Measurements from ENCODE around the gene AMBRA1.

DNA sequence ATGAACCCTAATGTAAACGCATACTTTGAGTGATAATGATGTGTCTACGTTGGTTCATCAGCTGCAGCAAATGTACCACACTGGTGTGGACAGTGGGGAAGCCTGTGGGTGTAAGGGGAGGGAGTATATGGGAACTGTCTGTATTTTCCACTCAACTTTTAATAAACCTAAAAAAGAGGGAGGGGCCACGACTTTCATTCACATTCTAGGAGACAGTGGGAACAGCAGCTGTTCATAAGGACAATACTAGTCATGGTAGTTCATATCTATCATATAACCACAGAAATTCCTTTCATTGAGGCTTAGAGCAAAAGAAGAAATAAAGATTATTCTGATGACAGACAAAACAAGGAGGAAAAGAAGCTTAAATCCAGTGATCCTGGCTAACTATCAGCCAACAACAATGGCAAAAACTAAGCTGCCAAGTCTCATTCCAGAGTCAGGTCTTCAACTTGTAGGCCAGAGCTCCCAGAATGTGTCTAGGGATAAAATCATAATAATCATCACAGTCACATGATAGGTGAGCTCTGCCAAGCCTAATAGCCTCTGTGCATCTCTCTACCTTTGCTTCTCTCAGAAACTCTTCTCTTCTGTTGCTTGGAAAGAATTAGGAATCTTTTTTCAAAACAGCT, 142.9 kb downstream of the AMBRA1 start:
- TF ChIP-seq, protein P1, sequence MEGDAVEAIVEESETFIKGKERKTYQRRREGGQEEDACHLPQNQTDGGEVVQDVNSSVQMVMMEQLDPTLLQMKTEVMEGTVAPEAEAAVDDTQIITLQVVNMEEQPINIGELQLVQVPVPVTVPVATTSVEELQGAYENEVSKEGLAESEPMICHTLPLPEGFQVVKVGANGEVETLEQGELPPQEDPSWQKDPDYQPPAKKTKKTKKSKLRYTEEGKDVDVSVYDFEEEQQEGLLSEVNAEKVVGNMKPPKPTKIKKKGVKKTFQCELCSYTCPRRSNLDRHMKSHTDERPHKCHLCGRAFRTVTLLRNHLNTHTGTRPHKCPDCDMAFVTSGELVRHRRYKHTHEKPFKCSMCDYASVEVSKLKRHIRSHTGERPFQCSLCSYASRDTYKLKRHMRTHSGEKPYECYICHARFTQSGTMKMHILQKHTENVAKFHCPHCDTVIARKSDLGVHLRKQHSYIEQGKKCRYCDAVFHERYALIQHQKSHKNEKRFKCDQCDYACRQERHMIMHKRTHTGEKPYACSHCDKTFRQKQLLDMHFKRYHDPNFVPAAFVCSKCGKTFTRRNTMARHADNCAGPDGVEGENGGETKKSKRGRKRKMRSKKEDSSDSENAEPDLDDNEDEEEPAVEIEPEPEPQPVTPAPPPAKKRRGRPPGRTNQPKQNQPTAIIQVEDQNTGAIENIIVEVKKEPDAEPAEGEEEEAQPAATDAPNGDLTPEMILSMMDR (conservative IDR thresholded peaks at IDR 0.05 in 1 of 2, IDR thresholded peaks at IDR 0.05 in 1 of 2; ENCODE audit: extremely low read depth in 1 of 2, insufficient read depth in 1 of 2, low read depth in 1 of 2, low read length in 2 of 2): no peak
- TF ChIP-seq EZH2 (IDR thresholded peaks at IDR 0.05; ENCODE audit: borderline replicate concordance, low read length): no peak
